GM19467 (cell line): ENCODE results near the gene MEIKIN.

Experiments
- ATAC-seq: cut with Tn5 transposase; IDR thresholded peaks from one replicate; pipeline ENCODE4 v1.9.1; 2021; ENCODE audit warnings: mild to moderate bottlenecking, moderate library complexity; ENCODE audit not compliant: unreplicated experiment

Gene MEIKIN

DNA sequence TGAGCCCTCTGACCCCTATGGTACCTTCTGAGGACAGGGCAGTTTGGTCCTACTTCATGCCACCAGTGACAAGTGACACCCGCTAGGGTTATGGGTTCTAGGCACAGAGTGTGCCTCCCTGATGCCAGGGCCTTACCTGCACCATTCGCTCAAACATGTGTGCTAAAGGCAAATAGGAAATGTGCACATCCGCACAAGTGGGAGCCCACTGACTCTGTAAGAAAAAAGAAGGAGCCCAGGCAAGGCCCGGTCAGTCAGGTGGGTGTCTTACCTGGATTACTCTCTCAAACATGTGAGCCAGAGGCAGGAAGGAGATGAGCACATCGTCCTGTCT lies 29.1 kb upstream of the MEIKIN start:
- ATAC-seq = no peak

DNA sequence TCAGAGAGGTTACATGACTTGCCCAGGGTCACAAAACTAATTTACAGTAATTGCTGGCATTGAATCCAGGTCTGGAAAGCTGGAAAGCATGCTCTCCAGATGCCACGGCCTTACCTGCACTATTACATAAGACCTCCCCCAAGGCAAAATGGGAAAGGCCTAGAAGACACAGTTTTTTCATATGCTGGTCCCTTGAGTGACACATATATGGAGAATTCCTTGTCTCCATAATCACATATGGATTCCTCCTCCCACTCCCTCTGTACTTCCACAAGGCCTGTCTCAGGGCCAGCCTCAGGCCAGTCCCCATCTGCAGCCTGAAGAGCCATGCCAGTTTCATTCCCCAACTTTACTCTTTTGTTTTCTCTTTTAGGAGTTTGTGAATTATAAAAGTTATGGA lies 28.6 kb upstream of the MEIKIN start:
- ATAC-seq = no peak

DNA sequence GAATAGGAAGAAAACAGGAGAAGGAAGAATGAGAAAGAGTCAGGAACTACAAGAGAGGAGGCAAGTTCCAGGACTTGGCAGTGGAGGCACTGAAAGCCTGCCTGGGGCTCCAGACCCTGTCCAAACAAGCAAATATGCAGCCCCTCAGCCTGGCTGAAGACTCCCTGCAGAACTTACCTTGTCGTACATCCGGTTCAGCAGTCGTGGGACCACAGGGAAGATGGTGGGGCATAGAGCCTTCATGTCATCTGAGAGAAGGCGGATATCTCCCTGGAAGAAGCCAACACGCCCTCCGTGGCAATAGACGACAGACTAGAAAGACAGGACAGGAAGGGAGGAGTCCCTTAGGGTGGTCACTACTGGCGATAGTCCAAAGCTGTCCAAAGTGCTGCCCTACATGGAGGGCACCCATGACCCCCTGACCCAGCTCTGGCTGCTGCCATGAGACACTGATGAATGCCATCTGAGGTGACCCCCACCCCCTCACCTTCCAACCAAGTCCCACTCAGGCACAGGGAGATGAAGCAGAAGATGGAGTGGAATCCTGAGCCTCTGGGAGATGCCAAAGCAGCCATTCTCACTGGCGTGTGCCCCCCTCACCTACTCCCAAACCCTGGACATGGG lies 27.7 kb upstream of the MEIKIN start:
- ATAC-seq = no peak

DNA sequence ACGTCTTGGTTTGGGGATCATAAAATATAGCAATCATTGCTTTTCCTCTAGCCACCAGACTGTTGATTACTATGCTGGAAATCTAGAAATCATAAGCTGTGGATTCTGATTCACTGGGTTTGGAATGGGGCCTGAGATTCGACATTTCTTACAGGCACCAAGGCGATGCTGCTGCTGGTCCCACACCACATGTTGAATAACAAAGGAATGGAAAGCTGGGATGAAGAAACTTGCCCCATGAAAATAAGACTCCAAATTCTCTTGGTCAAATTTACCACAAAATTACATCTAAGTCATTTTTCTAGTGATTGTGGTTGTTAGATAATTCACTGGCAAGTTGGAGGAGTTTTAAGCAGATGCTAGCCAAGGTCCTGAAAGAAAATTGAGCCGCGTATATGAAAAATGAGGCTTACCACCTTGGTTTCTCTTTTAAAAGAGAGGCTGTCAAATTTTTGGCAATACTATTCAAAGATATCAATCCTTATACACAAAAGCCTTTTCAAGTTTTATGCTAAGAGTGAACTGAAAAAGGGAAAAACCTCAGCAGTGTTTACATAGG lies 23.0 kb upstream of the MEIKIN start:
- no peak for ATAC-seq

- ATAC-seq = no peak
Observed at GRCh38 chr5:131966551-131966950, 21.1 kb upstream of the MEIKIN start.

DNA sequence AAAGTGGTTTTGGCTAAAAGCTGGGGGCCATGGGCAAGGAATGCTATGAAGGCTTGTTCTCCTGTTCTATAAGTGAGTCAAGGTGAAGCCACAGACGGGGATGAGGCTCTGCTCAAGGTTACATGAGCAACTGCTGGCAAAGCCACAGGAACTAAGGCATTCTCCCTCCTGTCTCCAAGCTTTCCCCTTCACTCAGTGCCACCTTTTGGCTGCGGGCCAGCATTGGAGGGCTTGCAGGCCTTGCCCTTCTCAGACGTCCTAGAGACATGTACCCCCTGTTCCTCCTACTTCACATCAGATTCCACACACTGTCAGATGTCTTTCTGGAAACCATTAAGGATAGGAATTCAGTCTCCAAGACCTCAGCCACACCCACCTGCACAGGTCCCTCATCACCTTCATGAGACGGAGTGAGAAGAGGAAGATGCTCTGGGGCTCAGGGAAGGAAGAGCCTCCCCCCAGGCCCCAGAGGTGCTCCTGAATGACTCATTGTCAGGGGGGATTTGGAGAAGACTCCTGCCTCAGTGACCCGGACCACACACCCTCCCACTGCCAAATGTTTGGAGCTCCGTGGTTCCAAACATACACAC lies 20.5 kb upstream of the MEIKIN start:
- ATAC-seq = no peak

GRCh38 chr5:131959906-131960305 lies 14.4 kb upstream of the MEIKIN start:
- ATAC-seq = no peak

- ATAC-seq = no peak
Observed at GRCh38 chr5:131959136-131959535, 13.7 kb upstream of the MEIKIN start.

DNA sequence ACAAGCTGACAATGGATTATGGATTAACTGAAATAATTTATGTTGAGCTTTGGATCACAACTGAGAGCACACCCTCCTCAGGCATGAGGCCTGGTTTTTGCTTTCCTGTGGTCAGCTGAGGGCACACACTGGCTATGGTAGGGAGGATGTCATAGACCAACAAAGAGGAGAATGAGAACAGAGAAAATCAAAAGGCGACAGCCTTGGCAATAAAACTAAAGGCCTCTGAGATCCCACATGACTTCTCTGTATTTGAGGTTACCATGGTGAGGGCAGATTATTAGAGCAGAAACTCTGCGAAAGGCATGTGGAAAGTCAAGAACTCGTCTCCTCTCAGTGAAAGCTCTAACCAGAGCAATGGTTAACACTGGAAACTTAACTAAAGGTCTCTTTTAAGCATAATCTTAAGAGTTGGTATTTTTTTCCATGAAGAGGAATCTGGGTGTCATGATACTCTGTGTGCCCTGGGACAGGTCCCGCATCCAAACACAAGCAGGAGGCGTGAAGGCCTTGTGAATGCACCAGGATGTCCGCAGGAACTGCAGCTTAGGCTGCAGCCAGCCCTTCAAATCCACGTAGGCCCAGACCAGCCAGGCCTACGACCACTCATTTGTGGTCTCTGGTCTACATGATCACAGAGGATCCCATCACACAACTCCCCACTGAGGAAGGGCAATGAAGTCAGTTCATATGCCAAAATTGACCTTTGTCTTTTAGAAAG lies 12.4 kb upstream of the MEIKIN start:
- ATAC-seq = no peak

GRCh38 chr5:131953969-131954368 lies 8.5 kb upstream of the MEIKIN start:
- ATAC-seq = no peak

- no peak for ATAC-seq
Observed at GRCh38 chr5:131952301-131952857, 6.9 kb upstream of the MEIKIN start.

DNA sequence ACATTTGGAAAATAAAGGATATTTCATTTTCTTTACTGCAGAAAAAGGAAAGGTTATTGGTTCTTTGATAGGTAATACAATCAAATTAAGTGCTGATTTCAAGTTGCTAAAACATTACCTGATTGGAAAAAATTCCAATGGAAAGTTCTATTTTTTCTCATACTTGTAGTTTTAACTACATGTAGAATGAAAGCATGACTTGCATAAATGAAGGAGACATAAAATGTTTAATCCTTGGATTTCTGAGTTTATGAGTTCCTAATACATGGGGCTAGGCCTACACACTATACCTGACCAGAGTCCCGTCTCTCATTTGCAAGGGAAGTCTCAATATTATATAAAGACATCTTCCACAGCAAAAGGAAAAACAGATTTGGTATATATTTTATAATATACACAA lies 5.2 kb upstream of the MEIKIN start:
- no peak for ATAC-seq

DNA sequence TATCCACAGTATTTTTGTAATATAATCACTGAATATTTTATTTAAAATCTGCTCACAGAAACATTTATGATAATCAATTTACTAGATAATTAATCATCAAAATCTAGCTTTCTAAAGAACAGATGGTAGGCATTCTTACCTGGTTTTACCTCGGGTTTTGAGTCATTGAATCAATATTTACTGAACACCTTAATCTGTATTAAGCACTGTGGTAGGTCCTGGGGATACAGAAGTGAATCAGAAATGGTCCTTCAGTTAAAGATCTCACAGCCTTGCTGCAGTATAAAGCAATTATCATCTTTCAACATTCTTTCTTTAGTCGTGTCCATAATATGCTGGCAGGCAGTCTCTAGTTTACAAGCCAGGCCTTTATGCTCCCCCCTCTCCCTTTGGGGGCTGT lies 2.0 kb upstream of the MEIKIN start:
- ATAC-seq = no peak

- ATAC-seq = no peak
Observed at GRCh38 chr5:131944702-131945550, 537 bp downstream of the MEIKIN start.

DNA sequence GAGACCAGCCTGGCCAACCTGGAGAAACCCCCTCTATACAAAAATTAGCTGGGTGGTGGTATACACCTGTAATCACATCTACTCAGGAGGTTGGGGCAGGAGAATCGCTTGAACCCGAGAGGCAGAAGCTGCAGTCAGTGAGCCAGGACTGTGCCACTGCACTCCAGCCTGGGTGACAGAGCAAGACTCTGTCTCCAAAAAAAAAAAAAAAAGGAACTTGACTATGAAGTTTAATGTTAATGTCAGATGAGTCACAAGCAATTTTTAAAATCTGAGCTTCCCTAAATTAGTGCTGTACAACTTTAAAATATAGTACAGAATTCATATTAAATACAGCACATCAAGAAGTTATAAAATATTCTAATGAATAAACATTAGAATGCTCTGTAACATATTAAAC lies 1.5 kb downstream of the MEIKIN start:
- no peak for ATAC-seq

GRCh38 chr5:131942016-131942415 lies 3.4 kb downstream of the MEIKIN start:
- no peak for ATAC-seq

- ATAC-seq = no peak
Observed at GRCh38 chr5:131939690-131940345, 5.6 kb downstream of the MEIKIN start.

- ATAC-seq = no peak
Observed at GRCh38 chr5:131932235-131932634, 13.2 kb downstream of the MEIKIN start.

DNA sequence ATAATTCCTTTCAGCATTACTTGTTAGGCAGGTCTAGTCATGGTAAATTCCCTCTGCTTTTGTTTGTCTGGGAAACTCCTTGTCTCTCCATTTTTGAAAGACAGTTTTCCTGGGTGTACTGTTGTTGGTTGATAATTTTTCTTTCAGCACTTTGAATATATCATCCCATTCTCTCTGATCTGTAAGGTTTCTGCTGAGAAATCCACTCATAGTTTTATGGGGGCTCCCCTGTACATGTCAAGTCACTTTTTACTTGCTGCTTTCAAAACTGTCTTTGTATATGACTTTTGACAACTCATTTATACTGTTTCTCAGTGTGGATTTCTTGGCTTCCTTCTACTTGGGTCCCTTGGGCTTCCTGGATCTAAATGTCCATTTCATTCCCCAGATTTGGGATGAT lies 16.5 kb downstream of the MEIKIN start:
- ATAC-seq = no peak

DNA sequence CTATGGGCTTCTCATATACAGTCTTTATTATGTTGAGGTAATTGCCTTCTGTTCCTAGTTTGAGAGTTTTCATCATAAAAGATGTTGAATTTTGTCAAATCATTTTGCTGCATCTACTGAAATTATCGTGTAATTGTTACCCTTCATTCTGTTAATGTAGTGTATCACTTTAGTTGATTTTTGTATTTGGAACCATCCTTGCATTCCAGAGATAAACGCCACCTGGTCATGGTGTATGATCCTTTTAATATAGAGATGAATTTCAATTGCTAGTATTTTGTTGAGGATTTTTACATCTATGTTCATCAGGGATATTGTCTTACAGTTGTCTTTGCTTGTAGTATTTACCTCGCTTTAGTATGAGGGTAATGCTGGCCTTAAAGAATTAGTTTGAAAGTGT lies 19.3 kb downstream of the MEIKIN start:
- no peak for ATAC-seq

- ATAC-seq = no peak
Observed at GRCh38 chr5:131916481-131916880, 29.0 kb downstream of the MEIKIN start.
